Bronchial epithelial cell (primary cell): Measurements from ENCODE around the gene PTPN4. TPM values are rescaled to one million over a fixed set of nuclear protein-coding genes. Genes with fewer than 3 reads are reported as not detected.
A peak's percentile ranks its signal among the peaks of the same experiment; 100 is the strongest.

Experiments
- DNase-seq: peaks from one replicate; pipeline ENCODE4 v3.0.0-alpha.2; 2010; ENCODE audit warnings: low read depth
- FAIRE-seq: peaks from 2 replicates; lab custom pipeline; 2011; peaks lifted over from hg19 to GRCh38; lab: Jason Lieb, UNC
- H3K27me3 ChIP-seq: 2 replicates; pipeline ENCODE4 v1.5.1; 2011; ENCODE audit warnings: low read length; ENCODE audit not compliant: control insufficient read depth, insufficient read depth
- H3K36me3 ChIP-seq: 2 replicates; pipeline ENCODE4 v1.5.1; 2011; ENCODE audit warnings: low read length; ENCODE audit not compliant: control insufficient read depth, insufficient read depth
- H3K4me3 ChIP-seq: 2 replicates; pipeline ENCODE4 v1.5.1; 2011; ENCODE audit warnings: mild to moderate bottlenecking, low read depth, low read length, control low read depth
- total RNA-seq: library from RNA; depleted of rRNA; stranded (reverse); fragments of >200 nt; gene quantifications from 2 replicates; pipeline ENCODE4 v1.2.1, GENCODE V29; 2014
- TF ChIP-seq, protein P1 (sequence below): IDR thresholded peaks from 2 replicates; pipeline ENCODE4 v1.5.1; 2011; ENCODE audit warnings: mild to moderate bottlenecking, moderate library complexity, low read length, control low read depth, inconsistent platforms; ENCODE audit not compliant: insufficient read depth, severe bottlenecking

PTPN4 gene
- total RNA-seq, 1 donor from 2014 or later: 20.5 TPM

- H3K36me3 ChIP-seq: no peaks in the 10 kb centered on the region
- H3K4me3 ChIP-seq: no peak overlapping the region
- TF ChIP-seq, protein P1, sequence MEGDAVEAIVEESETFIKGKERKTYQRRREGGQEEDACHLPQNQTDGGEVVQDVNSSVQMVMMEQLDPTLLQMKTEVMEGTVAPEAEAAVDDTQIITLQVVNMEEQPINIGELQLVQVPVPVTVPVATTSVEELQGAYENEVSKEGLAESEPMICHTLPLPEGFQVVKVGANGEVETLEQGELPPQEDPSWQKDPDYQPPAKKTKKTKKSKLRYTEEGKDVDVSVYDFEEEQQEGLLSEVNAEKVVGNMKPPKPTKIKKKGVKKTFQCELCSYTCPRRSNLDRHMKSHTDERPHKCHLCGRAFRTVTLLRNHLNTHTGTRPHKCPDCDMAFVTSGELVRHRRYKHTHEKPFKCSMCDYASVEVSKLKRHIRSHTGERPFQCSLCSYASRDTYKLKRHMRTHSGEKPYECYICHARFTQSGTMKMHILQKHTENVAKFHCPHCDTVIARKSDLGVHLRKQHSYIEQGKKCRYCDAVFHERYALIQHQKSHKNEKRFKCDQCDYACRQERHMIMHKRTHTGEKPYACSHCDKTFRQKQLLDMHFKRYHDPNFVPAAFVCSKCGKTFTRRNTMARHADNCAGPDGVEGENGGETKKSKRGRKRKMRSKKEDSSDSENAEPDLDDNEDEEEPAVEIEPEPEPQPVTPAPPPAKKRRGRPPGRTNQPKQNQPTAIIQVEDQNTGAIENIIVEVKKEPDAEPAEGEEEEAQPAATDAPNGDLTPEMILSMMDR: no peak
- DNase-seq (peak; percentile 30), FAIRE-seq (no peak)
- H3K27me3 ChIP-seq: no peaks in the 10 kb centered on the region
These were observed 68.3 kb downstream of the PTPN4 start for GRCh38 chr2:119827866-119828507.

- no peak for FAIRE-seq
- Histone ChIP-seq H3K27me3 (no peaks in the 10 kb centered on the region), H3K4me3 (no peak overlapping the region), H3K36me3 (no peaks in the 10 kb centered on the region)
- TF ChIP-seq, protein P1: no peak
- no peak for DNase-seq
These were observed 76.9 kb downstream of the PTPN4 start for GRCh38 chr2:119836455-119837142.

DNA sequence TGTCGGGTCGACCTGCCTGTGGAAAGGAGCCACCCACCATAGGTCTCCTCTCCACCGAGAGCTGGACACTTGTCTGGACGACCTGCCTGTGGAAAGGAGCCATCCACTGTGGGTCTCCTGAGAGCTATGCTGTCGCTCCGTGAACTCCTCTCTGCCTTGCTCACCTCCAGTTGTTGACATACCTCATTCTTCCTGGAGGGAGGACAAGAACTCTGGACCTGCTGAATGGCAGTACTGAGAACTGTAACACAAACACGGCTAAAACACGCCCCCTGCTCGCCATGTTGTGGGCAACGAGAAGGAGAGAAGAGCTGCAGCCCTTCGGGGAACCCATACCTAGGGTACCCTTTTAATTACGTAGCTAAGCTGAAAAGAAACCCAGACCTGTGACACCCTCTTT lies 77.6 kb downstream of the PTPN4 start:
- TF ChIP-seq, protein P1: no peak
- no peak overlapping the region for H3K4me3 ChIP-seq
- no peaks in the 10 kb centered on the region for H3K27me3 ChIP-seq
- DNase-seq (no peak), FAIRE-seq (no peak)
- no peaks in the 10 kb centered on the region for H3K36me3 ChIP-seq

DNA sequence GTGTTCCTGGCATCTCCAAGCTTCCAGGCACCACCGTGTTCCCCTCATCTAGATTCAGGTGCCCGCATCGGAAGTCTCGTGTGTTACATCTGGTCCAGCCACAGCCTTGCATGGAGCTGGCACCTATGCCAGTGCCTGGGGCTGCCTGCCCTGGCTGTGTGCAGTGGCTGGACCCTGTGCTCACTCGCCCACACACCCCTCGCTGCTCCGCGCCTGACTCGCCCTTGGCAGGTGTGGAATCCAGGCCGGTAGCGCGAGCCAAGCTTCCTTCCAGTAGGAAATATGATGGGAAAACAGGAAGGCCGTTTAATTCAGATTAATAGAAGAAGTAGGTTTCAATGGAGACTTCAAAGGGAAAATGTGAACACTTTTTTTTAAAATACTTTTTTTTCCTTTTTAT lies 78.0 kb downstream of the PTPN4 start:
- no peak overlapping the region for H3K4me3 ChIP-seq
- peak; percentile 10 for DNase-seq

DNA sequence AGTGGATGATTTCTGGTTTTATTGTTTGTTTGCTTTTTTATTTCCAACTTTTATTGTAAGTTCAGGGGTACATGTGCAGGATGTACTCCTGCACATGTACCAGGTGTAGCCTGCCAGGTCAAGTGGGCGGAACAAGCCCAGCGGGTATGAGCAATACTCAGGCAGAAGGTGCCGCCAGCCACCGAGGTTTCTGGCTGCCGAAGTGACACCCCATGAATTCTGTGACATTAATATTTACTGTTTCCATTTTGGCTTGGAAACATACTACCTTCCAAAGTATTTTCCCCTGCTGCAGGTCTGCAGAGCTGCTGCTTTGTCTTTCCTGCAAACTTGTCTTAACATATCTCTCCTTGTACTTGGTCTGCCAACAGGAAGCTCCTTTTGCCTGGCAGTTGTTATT lies 78.5 kb downstream of the PTPN4 start:
- no peaks in the 10 kb centered on the region for H3K27me3 ChIP-seq
- no peaks in the 10 kb centered on the region for H3K36me3 ChIP-seq
- TF ChIP-seq, protein P1: no peak
- peak; percentile 53 for DNase-seq
- H3K4me3 ChIP-seq: no peak overlapping the region
- FAIRE-seq: no peak

More for the DNA sequence above, 78.0 kb downstream of the PTPN4 start:
- no peak for FAIRE-seq
- H3K36me3 ChIP-seq: no peaks in the 10 kb centered on the region
- TF ChIP-seq, protein P1: no peak
- H3K27me3 ChIP-seq: no peaks in the 10 kb centered on the region
